Measurements from ENCODE around the gene CCDC85B. TPM values are rescaled to one million over a fixed set of nuclear protein-coding genes. Genes with fewer than 3 reads are reported as not detected.

Gene CCDC85B
- total and polyA plus RNA-seq, 2 of the 13 experiments (the other 11 are each of a cell fraction or from before 2014, with no cell fraction given) = 8.2 to 19.5 TPM

GRCh38 chr11:65884716-65885092 is 5.8 kb upstream of the CCDC85B start (continued):
- TF ChIP-seq, protein P1, sequence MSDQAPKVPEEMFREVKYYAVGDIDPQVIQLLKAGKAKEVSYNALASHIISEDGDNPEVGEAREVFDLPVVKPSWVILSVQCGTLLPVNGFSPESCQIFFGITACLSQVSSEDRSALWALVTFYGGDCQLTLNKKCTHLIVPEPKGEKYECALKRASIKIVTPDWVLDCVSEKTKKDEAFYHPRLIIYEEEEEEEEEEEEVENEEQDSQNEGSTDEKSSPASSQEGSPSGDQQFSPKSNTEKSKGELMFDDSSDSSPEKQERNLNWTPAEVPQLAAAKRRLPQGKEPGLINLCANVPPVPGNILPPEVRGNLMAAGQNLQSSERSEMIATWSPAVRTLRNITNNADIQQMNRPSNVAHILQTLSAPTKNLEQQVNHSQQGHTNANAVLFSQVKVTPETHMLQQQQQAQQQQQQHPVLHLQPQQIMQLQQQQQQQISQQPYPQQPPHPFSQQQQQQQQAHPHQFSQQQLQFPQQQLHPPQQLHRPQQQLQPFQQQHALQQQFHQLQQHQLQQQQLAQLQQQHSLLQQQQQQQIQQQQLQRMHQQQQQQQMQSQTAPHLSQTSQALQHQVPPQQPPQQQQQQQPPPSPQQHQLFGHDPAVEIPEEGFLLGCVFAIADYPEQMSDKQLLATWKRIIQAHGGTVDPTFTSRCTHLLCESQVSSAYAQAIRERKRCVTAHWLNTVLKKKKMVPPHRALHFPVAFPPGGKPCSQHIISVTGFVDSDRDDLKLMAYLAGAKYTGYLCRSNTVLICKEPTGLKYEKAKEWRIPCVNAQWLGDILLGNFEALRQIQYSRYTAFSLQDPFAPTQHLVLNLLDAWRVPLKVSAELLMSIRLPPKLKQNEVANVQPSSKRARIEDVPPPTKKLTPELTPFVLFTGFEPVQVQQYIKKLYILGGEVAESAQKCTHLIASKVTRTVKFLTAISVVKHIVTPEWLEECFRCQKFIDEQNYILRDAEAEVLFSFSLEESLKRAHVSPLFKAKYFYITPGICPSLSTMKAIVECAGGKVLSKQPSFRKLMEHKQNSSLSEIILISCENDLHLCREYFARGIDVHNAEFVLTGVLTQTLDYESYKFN (CRISPR knock-in tag; conservative IDR thresholded peaks at IDR 0.05) = no peak
- TF ChIP-seq IKZF4 (CRISPR knock-in tag; IDR thresholded peaks at IDR 0.05; ENCODE audit: borderline replicate concordance, low read depth, not compliant biosample characterization) (no peak), ZNF878 (CRISPR knock-in tag; IDR thresholded peaks at IDR 0.05) (no peak), FIP1L1 (IDR thresholded peaks at IDR 0.05; ENCODE audit: borderline replicate concordance, insufficient read depth, low read depth, low read length) (no peak), RCOR2 (CRISPR knock-in tag; IDR thresholded peaks at IDR 0.05) (no peak), REXO4 (CRISPR knock-in tag; IDR thresholded peaks at IDR 0.05; ENCODE audit: borderline replicate concordance) (no peak), ZNF337 (CRISPR knock-in tag; IDR thresholded peaks at IDR 0.05; ENCODE audit: borderline replicate concordance, low read depth) (no peak), ZNF44 (CRISPR knock-in tag; IDR thresholded peaks at IDR 0.05) (no peak), NKX3-1 (CRISPR knock-in tag; IDR thresholded peaks at IDR 0.05) (no peak), SMARCC2 (IDR thresholded peaks at IDR 0.05) (no peak), NFE2L2 (IDR thresholded peaks at IDR 0.05; ENCODE audit: low read length) (no peak), HBP1 (CRISPR knock-in tag; IDR thresholded peaks at IDR 0.05; ENCODE audit: low read depth) (no peak), KMT2B (CRISPR knock-in tag; IDR thresholded peaks at IDR 0.05) (no peak), ZC3H13 (CRISPR knock-in tag; IDR thresholded peaks at IDR 0.05) (no peak), JUN (CRISPR knock-in tag; IDR thresholded peaks at IDR 0.05) (no peak), ZNF30 (CRISPR knock-in tag; IDR thresholded peaks at IDR 0.05) (no peak), ZBTB8A (CRISPR knock-in tag; IDR thresholded peaks at IDR 0.05; ENCODE audit: borderline replicate concordance, low read depth) (no peak)
- TF ChIP-seq, protein P2, sequence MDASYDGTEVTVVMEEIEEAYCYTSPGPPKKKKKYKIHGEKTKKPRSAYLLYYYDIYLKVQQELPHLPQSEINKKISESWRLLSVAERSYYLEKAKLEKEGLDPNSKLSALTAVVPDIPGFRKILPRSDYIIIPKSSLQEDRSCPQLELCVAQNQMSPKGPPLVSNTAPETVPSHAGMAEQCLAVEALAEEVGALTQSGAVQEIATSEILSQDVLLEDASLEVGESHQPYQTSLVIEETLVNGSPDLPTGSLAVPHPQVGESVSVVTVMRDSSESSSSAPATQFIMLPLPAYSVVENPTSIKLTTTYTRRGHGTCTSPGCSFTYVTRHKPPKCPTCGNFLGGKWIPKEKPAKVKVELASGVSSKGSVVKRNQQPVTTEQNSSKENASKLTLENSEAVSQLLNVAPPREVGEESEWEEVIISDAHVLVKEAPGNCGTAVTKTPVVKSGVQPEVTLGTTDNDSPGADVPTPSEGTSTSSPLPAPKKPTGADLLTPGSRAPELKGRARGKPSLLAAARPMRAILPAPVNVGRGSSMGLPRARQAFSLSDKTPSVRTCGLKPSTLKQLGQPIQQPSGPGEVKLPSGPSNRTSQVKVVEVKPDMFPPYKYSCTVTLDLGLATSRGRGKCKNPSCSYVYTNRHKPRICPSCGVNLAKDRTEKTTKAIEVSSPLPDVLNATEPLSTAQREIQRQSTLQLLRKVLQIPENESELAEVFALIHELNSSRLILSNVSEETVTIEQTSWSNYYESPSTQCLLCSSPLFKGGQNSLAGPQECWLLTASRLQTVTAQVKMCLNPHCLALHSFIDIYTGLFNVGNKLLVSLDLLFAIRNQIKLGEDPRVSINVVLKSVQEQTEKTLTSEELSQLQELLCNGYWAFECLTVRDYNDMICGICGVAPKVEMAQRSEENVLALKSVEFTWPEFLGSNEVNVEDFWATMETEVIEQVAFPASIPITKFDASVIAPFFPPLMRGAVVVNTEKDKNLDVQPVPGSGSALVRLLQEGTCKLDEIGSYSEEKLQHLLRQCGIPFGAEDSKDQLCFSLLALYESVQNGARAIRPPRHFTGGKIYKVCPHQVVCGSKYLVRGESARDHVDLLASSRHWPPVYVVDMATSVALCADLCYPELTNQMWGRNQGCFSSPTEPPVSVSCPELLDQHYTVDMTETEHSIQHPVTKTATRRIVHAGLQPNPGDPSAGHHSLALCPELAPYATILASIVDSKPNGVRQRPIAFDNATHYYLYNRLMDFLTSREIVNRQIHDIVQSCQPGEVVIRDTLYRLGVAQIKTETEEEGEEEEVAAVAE (CRISPR knock-in tag; IDR thresholded peaks at IDR 0.05; ENCODE audit: borderline replicate concordance) = no peak
- TF ChIP-seq, protein P3, sequence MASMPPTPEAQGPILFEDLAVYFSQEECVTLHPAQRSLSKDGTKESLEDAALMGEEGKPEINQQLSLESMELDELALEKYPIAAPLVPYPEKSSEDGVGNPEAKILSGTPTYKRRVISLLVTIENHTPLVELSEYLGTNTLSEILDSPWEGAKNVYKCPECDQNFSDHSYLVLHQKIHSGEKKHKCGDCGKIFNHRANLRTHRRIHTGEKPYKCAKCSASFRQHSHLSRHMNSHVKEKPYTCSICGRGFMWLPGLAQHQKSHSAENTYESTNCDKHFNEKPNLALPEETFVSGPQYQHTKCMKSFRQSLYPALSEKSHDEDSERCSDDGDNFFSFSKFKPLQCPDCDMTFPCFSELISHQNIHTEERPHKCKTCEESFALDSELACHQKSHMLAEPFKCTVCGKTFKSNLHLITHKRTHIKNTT (CRISPR knock-in tag; IDR thresholded peaks at IDR 0.05) = no peak
- TF ChIP-seq, protein P4, sequence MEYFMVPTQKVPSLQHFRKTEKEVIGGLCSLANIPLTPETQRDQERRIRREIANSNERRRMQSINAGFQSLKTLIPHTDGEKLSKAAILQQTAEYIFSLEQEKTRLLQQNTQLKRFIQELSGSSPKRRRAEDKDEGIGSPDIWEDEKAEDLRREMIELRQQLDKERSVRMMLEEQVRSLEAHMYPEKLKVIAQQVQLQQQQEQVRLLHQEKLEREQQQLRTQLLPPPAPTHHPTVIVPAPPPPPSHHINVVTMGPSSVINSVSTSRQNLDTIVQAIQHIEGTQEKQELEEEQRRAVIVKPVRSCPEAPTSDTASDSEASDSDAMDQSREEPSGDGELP (IDR thresholded peaks at IDR 0.05; ENCODE audit: borderline replicate concordance, low read depth) = peak; percentile 45; the same call in 1 of the 2 replicates

Measured in HepG2 (cell line).